Measurements from ENCODE around the gene WDR1. TPM values are rescaled to one million over a fixed set of nuclear protein-coding genes. Genes with fewer than 3 reads are reported as not detected.

WDR1 gene
- total RNA-seq, 1 experiment from 2014 or later = 367 TPM

DNA sequence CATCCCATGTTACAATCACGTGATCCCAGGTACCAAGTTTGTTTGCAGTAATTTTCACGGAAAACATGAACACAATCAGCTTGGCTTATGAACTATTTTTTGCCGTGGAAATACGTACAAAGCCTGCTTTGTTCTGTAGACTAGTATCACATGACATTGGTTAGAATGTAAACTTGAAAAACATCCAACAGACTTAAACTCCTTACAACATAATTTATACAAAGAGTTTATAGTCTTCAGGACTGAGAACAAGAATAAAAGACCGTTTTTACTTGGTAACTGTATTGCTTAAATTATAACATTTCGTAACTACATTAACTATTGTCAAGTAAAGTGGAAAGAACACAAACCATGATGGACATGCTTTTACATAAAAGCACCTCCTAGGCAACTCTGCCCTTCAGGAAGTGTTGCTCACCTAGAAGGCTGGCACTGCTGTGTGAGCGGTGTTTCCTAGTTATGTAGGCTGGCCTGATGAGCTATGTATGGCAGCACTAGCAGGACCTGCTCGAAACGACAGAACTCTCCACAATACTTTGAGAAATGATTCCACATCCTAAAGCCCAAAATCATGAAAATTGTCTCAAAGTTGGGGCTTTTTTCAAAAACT lies 41.8 kb upstream of the WDR1 start:
- Histone ChIP-seq H4K91ac (ENCODE audit: insufficient read length, low read depth, low read length) (no peak overlapping the region), H3K23ac (ENCODE audit: insufficient read length, low read depth, low read length) (no peak overlapping the region), H3T11ph (ENCODE audit: low read length) (no peak overlapping the region), H3K4me1 (ENCODE audit: insufficient read depth, low read length) (no peaks in the 10 kb centered on the region), H2AK5ac (ENCODE audit: insufficient read length, low read length) (no peak overlapping the region), H3K9ac (ENCODE audit: extremely low read depth, insufficient read length, low read length) (no peak overlapping the region), H2BK20ac (ENCODE audit: low read depth, low read length, poor library complexity, severe bottlenecking) (no peak overlapping the region), H3K23me2 (ENCODE audit: insufficient read length, low read depth, low read length, poor library complexity, severe bottlenecking) (no peaks in the 10 kb centered on the region), H3K4me2 (ENCODE audit: insufficient read depth, insufficient read length, low read length) (no peak overlapping the region), H3K18ac (ENCODE audit: insufficient read length, low read depth, low read length) (no peak overlapping the region), H2BK5ac (ENCODE audit: insufficient read length, low read length) (no peak overlapping the region), H2BK15ac (ENCODE audit: low read depth, low read length) (no peak overlapping the region), H4K8ac (replicated peaks; ENCODE audit: insufficient read length, low read depth, low read length) (no peak overlapping the region), H3K14ac (ENCODE audit: insufficient read depth, low read length) (no peak overlapping the region), H3K9me3 (ENCODE audit: control insufficient read depth, low read depth, low read length) (no peaks in the 10 kb centered on the region), H3K79me2 (ENCODE audit: insufficient read depth, low read length) (no peaks in the 10 kb centered on the region), H2BK120ac (ENCODE audit: low read depth, low read length, poor library complexity, severe bottlenecking) (no peak overlapping the region), H4K5ac (ENCODE audit: insufficient read length, low read depth, low read length) (no peak overlapping the region), H2AFZ (ENCODE audit: low read length) (no peak overlapping the region), H3K27me3 (ENCODE audit: insufficient read depth, low read length) (0 out of 2 replicates have a peak, but pooled peaks cover 2% of the 10 kb centered on the region), H3K56ac (ENCODE audit: insufficient read length, low read depth, low read length) (no peak overlapping the region), H3K4ac (ENCODE audit: low read depth, low read length) (no peak overlapping the region), H2BK12ac (ENCODE audit: insufficient read length, low read depth, low read length) (no peak overlapping the region), H4K20me1 (ENCODE audit: control insufficient read depth, insufficient read depth, insufficient read length) (no peaks in the 10 kb centered on the region), H3K79me1 (ENCODE audit: insufficient read depth, low read depth, low read length, poor library complexity, severe bottlenecking) (no peaks in the 10 kb centered on the region), H3K27ac (ENCODE audit: insufficient read length, low read depth, low read length) (no peak overlapping the region)
- peaks cover 8 to 11% of the 10 kb centered on the region in 2 experiments for H3K4me1 Mint-ChIP-seq
- no peak overlapping the region for H3K4me3 Mint-ChIP-seq
- WGBS (ENCODE audit: extremely low coverage, insufficient read length, low lambda C conversion rate) = no CpG with 5 or more reads among the region's 9 CpGs
- H3K27ac Mint-ChIP-seq = no peak overlapping the region
- TF ChIP-seq, protein P1, sequence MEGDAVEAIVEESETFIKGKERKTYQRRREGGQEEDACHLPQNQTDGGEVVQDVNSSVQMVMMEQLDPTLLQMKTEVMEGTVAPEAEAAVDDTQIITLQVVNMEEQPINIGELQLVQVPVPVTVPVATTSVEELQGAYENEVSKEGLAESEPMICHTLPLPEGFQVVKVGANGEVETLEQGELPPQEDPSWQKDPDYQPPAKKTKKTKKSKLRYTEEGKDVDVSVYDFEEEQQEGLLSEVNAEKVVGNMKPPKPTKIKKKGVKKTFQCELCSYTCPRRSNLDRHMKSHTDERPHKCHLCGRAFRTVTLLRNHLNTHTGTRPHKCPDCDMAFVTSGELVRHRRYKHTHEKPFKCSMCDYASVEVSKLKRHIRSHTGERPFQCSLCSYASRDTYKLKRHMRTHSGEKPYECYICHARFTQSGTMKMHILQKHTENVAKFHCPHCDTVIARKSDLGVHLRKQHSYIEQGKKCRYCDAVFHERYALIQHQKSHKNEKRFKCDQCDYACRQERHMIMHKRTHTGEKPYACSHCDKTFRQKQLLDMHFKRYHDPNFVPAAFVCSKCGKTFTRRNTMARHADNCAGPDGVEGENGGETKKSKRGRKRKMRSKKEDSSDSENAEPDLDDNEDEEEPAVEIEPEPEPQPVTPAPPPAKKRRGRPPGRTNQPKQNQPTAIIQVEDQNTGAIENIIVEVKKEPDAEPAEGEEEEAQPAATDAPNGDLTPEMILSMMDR (conservative IDR thresholded peaks at IDR 0.05) = no peak
- no peaks in the 10 kb centered on the region; a peak in 1 of 5 replicates for H3K9me3 Mint-ChIP-seq
- no peaks in the 10 kb centered on the region for H3K36me3 Mint-ChIP-seq (ENCODE audit: insufficient read depth in 1 of 3, low read depth in 3 of 3)
- no peak for DNase-seq
- H3K27me3 Mint-ChIP-seq (ENCODE audit: low read depth) = peaks cover 34% of the 10 kb centered on the region

All from H9 (cell line).